AML-193 (cell line): ENCODE results near the gene GATA5.
A peak's percentile ranks its signal among the peaks of the same experiment; 100 is the strongest.

Experiments used
- DNase-seq, 2 experiments: peaks; one replicate each; lab custom pipeline; 2025; lab: John Stamatoyannopoulos, UW

Gene GATA5

DNA sequence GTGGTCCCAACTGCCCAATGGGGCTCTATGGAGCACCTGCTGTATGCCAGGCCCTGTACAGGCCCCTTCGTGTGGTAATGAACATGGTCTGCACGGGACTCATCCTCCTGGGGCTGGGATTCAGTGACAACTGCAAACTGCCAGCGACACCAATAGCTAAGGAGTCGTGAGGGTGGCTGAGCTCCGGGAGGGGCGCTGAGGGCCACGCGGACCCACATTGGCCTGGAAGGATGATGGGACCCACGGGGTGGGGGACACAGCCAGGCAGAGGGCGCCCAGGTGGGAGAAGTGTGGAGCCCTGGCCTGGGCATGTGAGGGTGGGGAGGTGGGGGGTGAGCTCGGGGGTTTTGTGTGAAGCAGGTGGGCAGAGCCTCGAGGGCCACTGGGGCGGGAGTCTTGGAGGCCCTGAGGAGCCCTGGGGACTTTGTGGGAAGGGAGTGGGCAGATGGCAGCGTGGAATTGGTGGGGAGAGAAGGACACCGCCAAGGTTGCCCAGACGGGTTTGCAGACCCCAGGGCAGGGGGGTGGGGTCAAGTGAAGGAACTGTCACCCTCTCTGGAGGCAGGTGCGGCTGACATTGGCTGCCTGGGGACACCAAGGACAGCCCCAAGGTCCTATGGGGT lies 22.5 kb downstream of the GATA5 start:
- DNase-seq = no peak

GRCh38 chr20:62452475-62453095 lies 23.2 kb downstream of the GATA5 start:
- DNase-seq = no peak

GRCh38 chr20:62451970-62452369 lies 23.8 kb downstream of the GATA5 start:
- DNase-seq = no peak

GRCh38 chr20:62451156-62451767 lies 24.5 kb downstream of the GATA5 start:
- no peak for DNase-seq

DNA sequence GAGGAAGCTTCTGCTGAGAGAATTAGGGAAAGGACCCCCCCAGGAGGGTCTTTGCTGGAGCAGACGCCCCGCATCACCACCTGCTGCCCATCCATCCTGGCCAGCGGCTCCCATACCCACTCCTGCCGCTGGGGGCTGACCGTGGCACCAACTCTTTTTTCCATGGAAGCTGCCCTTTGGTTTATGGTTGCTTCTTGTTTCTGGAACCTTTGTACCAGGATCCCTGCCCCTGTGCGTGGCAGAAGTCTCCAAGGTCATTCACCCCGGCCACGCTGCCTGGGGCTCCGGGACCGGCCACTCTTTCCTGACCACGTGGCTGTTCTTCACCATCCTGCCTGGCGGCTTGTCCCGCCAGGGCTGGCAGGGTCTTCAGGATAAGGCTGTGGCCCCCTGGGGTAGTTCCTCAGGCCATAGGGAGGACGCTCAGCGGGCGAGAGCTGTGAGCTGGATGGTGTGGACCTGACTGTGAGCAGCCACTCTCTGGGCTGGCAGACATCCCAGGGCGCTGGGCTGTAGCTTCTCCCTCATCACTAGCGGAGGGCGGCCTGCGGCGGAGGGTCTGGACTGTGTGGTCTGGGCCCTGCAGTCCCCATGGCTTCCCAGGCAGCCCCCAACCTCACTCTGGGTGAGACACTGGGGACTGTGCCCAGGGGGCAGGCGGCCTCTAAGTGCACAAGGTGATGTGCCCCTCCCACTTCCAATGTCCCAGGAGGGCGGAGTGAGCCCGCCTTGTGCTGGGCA lies 25.7 kb downstream of the GATA5 start:
- DNase-seq = no peak

DNA sequence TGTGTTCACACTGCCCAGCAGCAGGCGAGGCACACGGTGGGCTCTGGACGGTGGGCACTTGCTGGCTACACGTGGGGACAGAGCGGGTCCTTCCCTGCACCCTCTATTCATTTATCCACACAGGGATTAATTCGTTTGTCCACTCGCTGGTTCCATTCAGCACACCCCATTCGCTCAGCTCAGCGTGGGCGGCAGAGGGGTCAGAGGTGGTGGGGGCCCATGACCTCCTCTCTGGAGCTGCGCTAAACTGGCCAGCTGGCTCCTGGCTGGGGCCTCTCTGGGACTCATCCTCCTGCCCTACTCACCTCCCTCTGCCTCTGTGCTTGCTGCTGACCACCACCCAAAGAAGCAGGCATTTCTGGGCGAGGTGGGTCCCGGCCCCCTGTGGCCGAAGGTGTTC lies 27.0 kb downstream of the GATA5 start:
- DNase-seq = no peak

DNA sequence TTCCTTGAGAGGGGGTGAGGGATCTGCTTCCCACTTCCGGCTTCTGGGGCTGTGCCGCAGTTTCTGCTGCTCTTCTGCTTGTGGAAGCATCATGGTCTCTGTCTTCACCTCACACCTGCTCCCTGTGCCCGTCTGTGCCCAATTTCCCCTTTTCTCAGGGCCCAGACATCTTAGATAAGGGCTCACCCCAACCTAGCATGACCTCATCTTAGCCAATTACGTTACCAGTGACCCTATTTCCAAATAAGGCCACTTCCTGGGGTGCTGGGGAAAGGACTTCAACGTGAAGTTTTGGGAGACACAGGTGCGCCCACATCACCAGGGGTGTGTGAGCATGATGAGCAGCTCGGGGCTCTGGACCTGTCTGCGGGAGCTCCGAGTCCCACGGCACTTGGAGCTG lies 27.8 kb downstream of the GATA5 start:
- no peak for DNase-seq

GRCh38 chr20:62446888-62447869 lies 28.6 kb downstream of the GATA5 start:
- no peak for DNase-seq

DNA sequence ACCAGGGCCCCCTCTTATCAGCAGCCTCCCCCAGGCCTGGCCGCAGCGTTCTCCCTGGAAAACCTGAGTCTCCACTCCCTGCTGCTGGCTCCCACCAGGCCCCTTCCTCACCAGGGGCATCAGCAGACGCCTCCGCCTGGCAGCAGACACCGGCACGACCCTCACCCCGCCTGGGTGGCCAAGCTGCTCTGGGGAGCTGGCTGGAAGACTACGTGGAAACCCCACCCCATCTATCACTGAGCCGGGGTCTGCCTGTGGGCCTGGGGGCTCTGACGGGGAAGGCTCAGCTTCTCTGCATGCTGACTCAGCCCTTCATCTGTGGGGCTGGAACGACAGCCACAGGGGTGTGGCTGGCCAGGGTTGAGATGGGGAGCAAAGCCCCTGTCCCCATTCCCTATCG lies 29.3 kb downstream of the GATA5 start:
- DNase-seq = no peak

- DNase-seq = no peak
Measured at GRCh38 chr20:62445553-62446340, 30.0 kb downstream of the GATA5 start.

- no peak for DNase-seq
Measured at GRCh38 chr20:62444286-62444685, 31.5 kb downstream of the GATA5 start.

GRCh38 chr20:62441987-62442539 lies 33.7 kb downstream of the GATA5 start:
- no peak for DNase-seq

DNA sequence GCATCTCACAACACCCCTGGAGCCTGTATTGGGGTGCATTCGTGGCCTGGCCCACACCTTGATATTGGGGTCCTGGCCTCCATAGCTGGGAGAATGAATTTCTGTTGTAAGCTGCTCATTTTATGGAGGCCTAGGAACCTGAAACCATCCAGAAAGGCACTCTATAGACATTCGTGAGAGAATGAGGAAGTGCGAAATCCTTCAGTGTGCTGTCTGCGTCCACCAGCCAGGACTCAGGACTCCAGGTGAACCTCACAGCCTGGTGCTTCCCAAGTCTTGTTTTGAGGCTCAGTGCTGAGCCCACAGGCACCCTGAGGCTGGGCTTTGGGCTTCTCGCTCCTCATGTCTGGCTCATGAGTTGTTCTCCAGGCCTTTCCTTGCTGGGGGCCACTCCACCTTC lies 36.6 kb downstream of the GATA5 start:
- DNase-seq = peak in 1 of 2 experiments; percentile 1

- no peak for DNase-seq
Measured at GRCh38 chr20:62437927-62438326, 37.9 kb downstream of the GATA5 start.

- DNase-seq = no peak
Measured at GRCh38 chr20:62437496-62437895, 38.3 kb downstream of the GATA5 start.

DNA sequence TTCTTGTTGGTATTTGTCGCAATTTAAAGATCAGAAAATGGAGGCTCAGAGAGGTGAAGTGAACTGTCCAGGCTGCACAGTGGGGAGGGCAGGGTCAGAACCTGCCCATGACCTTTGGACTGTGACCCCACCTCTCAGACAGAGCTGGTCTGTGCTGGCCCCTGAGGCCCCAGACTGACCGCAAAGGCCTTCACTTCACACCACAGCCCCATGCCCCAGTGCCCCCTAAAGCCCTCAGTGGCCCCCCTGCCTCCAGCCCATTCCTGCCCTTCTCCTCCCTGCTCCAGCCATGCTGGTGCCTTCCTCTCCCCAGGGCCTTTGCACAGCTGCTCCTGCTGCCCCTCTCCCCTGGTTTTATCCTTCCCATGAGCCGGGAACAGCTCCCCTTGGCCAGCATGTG lies 39.1 kb downstream of the GATA5 start:
- DNase-seq = no peak

GRCh38 chr20:62433658-62434497 lies 41.9 kb downstream of the GATA5 start:
- DNase-seq = no peak

- DNase-seq = no peak
Measured at GRCh38 chr20:62430866-62431447, 44.8 kb downstream of the GATA5 start.

DNA sequence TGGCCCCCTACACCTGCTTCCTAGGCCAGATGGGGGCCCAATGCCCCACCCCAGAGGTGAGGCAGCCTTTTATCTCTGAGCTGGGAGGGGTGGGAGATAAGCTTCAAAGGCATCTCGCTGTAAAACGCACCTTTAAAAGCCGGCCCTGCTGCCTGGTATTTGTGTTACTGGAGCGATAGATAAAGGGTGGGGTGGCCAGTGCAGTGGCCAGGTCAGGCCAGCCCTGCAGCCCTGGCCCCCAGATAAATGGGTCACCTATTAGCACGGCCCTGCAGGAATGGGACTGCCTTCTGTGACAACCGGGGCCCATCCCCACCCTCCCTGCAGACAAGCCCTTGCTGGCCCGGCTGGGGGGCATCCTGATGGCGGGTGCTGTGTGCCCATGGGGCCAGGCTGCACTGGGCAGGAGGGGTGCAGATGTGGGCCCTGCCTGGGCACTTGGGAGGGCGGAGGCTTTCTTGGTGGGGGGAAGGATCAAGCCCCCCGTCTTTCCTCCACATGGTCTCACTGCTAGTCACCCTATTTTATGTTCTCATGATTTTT lies 45.4 kb downstream of the GATA5 start:
- no peak for DNase-seq
